HFF-Myc (cell line): ENCODE results near the gene BIRC7.

Experiments
- DNase-seq: peaks from one replicate; pipeline ENCODE4 v3.0.0-alpha.2; 2011; ENCODE audit warnings: low read depth; ENCODE audit errors: extremely low read depth
- H3K4me3 ChIP-seq: replicated peaks from 2 replicates; pipeline ENCODE4 v1.5.1; 2011; ENCODE audit warnings: low read depth, mild to moderate bottlenecking, control low read depth, low read length
- TF ChIP-seq, protein P1 (sequence below): IDR thresholded peaks from 2 replicates; pipeline ENCODE4 v1.5.1; 2012; ENCODE audit warnings: mild to moderate bottlenecking, low read depth, low read length, control low read depth; ENCODE audit errors: missing control alignments

Gene BIRC7

GRCh38 chr20:63256954-63257353 lies 21.2 kb downstream of the BIRC7 start:
- TF ChIP-seq, protein P1, sequence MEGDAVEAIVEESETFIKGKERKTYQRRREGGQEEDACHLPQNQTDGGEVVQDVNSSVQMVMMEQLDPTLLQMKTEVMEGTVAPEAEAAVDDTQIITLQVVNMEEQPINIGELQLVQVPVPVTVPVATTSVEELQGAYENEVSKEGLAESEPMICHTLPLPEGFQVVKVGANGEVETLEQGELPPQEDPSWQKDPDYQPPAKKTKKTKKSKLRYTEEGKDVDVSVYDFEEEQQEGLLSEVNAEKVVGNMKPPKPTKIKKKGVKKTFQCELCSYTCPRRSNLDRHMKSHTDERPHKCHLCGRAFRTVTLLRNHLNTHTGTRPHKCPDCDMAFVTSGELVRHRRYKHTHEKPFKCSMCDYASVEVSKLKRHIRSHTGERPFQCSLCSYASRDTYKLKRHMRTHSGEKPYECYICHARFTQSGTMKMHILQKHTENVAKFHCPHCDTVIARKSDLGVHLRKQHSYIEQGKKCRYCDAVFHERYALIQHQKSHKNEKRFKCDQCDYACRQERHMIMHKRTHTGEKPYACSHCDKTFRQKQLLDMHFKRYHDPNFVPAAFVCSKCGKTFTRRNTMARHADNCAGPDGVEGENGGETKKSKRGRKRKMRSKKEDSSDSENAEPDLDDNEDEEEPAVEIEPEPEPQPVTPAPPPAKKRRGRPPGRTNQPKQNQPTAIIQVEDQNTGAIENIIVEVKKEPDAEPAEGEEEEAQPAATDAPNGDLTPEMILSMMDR, result no peak
- DNase-seq, result no peak
- no peak overlapping the region for H3K4me3 ChIP-seq

GRCh38 chr20:63257629-63258028 lies 21.9 kb downstream of the BIRC7 start:
- TF ChIP-seq, protein P1, result no peak
- H3K4me3 ChIP-seq, result no peak overlapping the region

DNA sequence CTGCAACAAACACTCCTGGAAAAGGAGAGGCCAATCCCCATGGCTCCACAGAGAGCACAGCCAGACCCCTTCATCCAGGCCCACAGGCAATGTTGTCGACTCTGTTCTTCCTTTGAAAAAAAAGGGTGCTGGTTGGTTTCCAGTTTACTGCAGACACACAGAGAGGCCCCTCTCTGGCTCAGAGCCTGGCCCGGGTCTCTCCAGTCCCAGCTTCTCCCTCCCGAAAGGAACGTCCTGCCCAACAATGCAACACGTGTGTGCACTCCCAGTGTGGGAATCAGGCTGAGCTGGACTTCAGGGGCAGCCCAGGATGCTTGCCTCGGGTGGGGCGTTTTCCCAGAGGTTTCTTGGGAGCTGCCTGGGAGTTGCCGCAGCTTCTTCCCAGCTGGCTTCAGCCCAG lies 23.1 kb downstream of the BIRC7 start:
- TF ChIP-seq, protein P1, result no peak
- DNase-seq, result no peak
- H3K4me3 ChIP-seq, result no peak overlapping the region

More at GRCh38 chr20:63257629-63258028, 21.9 kb downstream of the BIRC7 start:
- no peak for DNase-seq

- DNase-seq, result no peak
- TF ChIP-seq, protein P1, result no peak
Observed at GRCh38 chr20:63259734-63260460, 24.2 kb downstream of the BIRC7 start.

DNA sequence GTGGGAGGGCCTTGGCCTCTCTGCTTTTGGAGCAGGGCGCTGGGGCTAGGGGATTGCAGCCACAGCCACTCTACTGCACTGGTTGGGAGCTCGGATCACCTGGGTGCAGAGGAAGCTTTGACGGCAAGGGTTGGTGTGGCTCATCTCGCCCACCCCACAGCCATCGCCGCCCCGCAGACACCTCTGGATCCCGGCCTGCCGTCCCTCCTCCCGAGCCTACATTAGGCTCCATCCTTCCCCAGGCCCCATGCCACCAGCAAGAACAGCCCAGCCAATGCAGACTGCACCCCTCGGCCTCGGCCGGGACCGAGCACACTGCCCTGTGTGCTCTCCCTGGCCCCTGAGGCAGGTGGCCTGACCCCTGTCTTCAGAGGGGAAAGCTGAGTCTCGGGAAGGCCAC lies 24.8 kb downstream of the BIRC7 start:
- no peak for DNase-seq
- TF ChIP-seq, protein P1, result no peak
- no peak overlapping the region for H3K4me3 ChIP-seq

More at GRCh38 chr20:63259734-63260460, 24.2 kb downstream of the BIRC7 start:
- H3K4me3 ChIP-seq, result no peak overlapping the region

DNA sequence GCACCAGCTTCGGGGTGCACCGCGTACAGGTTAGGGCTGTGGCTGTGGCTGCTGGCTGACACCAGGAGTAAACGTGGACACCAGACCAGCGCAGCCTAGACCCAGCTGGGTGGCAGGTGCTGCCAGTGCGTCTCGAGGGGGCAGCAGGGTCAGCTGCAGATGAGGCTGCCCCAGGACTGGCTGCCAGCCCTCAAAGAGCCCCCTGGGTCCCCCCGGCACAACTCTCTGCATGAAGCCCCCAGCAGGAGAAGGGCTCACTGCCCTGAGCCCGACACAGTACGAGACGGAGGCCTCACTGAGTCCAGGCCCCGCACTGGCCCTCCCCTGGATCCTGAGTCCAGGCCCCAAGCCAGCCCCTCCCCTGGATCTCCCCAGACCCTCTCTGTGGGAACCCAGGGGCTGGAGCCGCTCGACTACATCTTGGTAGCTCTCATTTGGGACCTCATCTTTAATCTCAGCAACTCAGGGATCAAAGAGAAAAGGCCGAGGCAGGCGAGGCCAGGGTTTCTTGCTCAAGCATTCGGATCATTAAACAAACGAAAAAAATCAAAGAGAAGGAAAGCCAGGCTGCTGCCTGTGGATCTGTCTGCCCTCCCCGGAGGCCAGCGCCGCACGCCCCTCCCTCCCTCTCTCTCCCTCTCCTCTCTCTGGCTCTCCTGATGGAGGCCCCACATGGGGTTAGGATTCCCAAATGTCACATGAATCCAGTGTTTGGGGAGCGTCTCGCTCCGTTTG lies 25.5 kb downstream of the BIRC7 start:
- no peak overlapping the region for H3K4me3 ChIP-seq
- DNase-seq, result no peak
- TF ChIP-seq, protein P1, result no peak
